VCaP (cell line): ENCODE results near the gene MMS19.
"Not testable (repeated sequence)": the region's sequence is repeated elsewhere in the genome, so short reads cannot be mapped to it uniquely, and the experiment has no call there.

Experiments
- H3K27ac ChIP-seq: fragments of 450-650 bp; 2 replicates; pipeline ENCODE4 v1.5.1; 2017
- TF ChIP-seq, protein P1 (sequence below): fragments of 450-650 bp; conservative IDR thresholded peaks from 2 replicates; pipeline ENCODE4 v1.5.1; 2017; ENCODE audit warnings: mild to moderate bottlenecking, moderate library complexity

MMS19 gene

GRCh38 chr10:97474918-97475317 is 23.3 kb downstream of the MMS19 start:
- TF ChIP-seq, protein P1, sequence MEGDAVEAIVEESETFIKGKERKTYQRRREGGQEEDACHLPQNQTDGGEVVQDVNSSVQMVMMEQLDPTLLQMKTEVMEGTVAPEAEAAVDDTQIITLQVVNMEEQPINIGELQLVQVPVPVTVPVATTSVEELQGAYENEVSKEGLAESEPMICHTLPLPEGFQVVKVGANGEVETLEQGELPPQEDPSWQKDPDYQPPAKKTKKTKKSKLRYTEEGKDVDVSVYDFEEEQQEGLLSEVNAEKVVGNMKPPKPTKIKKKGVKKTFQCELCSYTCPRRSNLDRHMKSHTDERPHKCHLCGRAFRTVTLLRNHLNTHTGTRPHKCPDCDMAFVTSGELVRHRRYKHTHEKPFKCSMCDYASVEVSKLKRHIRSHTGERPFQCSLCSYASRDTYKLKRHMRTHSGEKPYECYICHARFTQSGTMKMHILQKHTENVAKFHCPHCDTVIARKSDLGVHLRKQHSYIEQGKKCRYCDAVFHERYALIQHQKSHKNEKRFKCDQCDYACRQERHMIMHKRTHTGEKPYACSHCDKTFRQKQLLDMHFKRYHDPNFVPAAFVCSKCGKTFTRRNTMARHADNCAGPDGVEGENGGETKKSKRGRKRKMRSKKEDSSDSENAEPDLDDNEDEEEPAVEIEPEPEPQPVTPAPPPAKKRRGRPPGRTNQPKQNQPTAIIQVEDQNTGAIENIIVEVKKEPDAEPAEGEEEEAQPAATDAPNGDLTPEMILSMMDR = no peak
- H3K27ac ChIP-seq = no peak overlapping the region

DNA sequence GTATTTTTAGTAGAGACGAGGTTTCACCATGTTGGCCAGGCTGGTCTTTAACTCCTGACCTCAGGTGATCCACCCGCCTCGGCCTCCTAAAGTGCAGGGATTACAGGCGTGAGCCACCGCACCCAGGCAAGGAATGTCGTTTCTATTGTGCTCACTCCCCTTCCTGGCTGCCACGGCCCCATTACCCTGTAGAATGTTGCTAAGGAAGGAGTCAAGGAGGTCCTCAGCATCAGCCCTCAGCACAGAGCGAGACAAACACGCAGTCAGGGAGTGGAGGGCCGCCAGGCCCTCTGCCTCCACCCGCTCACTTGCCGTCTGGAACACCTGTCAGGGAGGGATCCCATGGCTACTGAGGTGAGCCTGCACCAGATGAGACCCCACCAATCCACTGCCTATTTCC is 29.4 kb downstream of the MMS19 start:
- not testable (repeated sequence) for H3K27ac ChIP-seq

- no peak overlapping the region for H3K27ac ChIP-seq
Observed at GRCh38 chr10:97468162-97468561, 30.1 kb downstream of the MMS19 start.

DNA sequence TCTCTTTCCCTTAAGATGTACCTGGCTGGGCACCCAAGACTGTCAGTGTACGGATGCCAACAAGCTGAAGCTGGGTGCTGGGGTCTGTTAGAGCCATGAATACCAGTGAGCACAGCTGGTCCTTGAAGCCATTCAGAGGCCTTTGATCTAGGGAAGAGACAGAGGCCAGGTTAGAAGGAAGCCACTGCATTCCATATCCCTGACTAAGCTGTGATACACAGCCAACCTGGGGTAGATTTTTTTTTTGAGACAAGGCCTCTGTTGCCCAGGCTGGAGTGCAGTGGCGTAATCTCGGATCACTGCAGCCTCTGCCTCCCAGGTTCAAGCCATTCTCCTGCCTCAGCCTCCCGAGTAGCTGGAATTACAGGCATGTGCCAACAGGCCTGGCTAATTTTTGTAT is 31.5 kb downstream of the MMS19 start:
- H3K27ac ChIP-seq = no peak overlapping the region
- TF ChIP-seq, protein P1 = no peak

More at GRCh38 chr10:97468162-97468561, 30.1 kb downstream of the MMS19 start:
- TF ChIP-seq, protein P1 = no peak

DNA sequence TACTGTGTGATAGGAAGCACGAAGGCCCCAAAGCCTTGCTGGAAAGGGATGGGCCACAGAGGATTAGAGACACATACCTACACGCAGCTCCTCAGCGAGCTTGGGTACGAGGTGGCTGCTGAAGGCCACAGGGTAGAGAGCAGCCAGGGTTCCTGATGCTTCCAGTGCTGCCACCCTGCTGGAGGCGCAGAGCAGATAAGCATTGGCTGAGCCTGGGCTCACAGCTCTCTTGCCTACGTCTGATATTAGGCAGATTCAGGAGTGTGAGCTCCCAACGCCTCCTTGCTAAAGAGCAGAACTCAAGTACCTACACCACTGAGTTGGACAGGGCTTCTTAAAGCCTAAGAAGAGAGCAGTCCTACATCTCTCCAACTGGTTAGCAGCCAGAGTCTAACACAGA is 32.2 kb downstream of the MMS19 start:
- H3K27ac ChIP-seq = no peak overlapping the region

DNA sequence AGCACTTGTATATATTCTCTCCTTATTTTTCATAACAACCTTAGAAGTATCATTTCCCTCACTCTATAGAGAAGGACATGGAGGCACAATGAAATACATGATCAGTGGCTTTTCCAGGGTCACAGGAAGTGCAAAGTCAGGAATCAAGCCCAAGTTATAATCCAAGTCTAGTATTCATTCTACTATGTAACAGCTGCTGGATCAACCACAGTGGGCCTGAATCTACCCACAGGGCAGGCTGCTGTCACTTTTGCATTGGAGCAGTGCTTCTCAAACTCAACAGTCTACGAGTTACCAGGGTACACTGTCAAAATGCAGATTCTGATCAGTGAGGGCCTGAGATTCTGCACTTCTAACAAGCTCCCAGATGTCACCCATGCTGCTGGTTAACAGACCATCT is 34.0 kb downstream of the MMS19 start:
- peak overlapping the region; percentile 20; the same call in 1 of the 2 replicates for H3K27ac ChIP-seq
- TF ChIP-seq, protein P1 = no peak

More for the DNA sequence above, 32.2 kb downstream of the MMS19 start:
- TF ChIP-seq, protein P1 = no peak

GRCh38 chr10:97463363-97464132 is 34.7 kb downstream of the MMS19 start:
- peak overlapping the region; percentile 20; the same call in 1 of the 2 replicates for H3K27ac ChIP-seq
- TF ChIP-seq, protein P1 = peak; percentile 88

DNA sequence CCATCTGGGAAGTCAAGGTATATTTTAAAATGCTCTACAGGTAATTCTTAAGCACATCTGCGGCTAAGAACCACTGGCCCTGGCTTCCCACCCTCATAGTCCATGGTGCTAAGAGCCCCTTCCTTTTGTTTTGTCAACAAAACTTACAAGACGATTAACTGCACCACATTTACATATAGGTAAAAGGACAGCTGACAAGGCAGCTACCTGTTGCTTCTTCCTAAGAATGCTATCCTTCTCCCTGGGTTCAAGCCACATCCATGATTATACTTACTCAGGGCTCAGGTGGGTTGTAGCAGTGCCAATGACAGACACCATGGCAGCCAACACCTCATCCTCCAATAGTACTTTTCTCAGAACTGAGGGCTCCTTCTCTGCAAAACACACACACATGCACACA is 35.9 kb downstream of the MMS19 start:
- TF ChIP-seq, protein P1 = no peak
- no peak overlapping the region for H3K27ac ChIP-seq
